Measurements from ENCODE around the gene CRB2. TPM values are rescaled to one million over a fixed set of nuclear protein-coding genes. Genes with fewer than 3 reads are reported as not detected.

CRB2 gene
- total and polyA plus RNA-seq, 2 of the 13 experiments (the other 11 are each of a cell fraction or from before 2014, with no cell fraction given): 0.01 to 0.29 TPM

GRCh38 chr9:123395276-123395688 is 39.3 kb downstream of the CRB2 start:
- DNase-seq (ENCODE audit: low spot score): no peak
- H3K27ac ChIP-seq (ENCODE audit: extremely low read length, insufficient read depth, low read length): no peak overlapping the region
- no peak for FAIRE-seq
- intact Hi-C loops (cut with micrococcal nuclease; ENCODE audit: unreplicated experiment) (no loop called here), in situ Hi-C loops (cut with HindIII; ENCODE audit: extremely low pct_ligation_motif_present, low pct_unique_long_range_greater_than_20kb) (no loop called here)
- ATAC-seq: peak; percentile 13; the same call in 1 of the 3 replicates
- WGBS (ENCODE audit: low lambda C conversion rate): 76% methylated on average over 4 of the region's 5 CpGs
- no peaks in the 10 kb centered on the region for H3K9me3 ChIP-seq (ENCODE audit: low read length)
- no peak overlapping the region for H3K4me2 ChIP-seq (ENCODE audit: low read depth, low read length)
- no peaks in the 10 kb centered on the region for H3K79me2 ChIP-seq (ENCODE audit: insufficient read depth, low read length)
- no peak overlapping the region for H2AFZ ChIP-seq (ENCODE audit: low read length)
- H3K4me1 ChIP-seq (ENCODE audit: insufficient read depth, low read length): no peaks in the 10 kb centered on the region
- ChIA-PET POLR2A (no interaction called here), CTCF (ENCODE audit: low intra/inter-chr PET ratio, low total read pairs) (no interaction called here)
- H4K20me1 ChIP-seq (ENCODE audit: insufficient read depth, low read length): no peaks in the 10 kb centered on the region
- H3K4me3 ChIP-seq (replicated peaks in 1 of 3; ENCODE audit: insufficient read depth in 1 of 3, low read depth in 2 of 3, low read length in 3 of 3): no peak overlapping the region
- no peak overlapping the region for H3K9ac ChIP-seq (ENCODE audit: insufficient read depth, low read depth, low read length)
- TF ChIP-seq ZNF10 (CRISPR knock-in tag; IDR thresholded peaks at IDR 0.05; ENCODE audit: borderline replicate concordance, low read depth): no peak
- TF ChIP-seq ZFX (CRISPR knock-in tag; IDR thresholded peaks at IDR 0.05; ENCODE audit: low read depth): no peak
- TF ChIP-seq ZNF468 (CRISPR knock-in tag; IDR thresholded peaks at IDR 0.05): no peak
- TF ChIP-seq ZNF567 (CRISPR knock-in tag; IDR thresholded peaks at IDR 0.05; ENCODE audit: borderline replicate concordance): no peak
- TF ChIP-seq HMGXB4 (CRISPR knock-in tag; IDR thresholded peaks at IDR 0.05; ENCODE audit: borderline replicate concordance in 1 of 2, low read depth in 1 of 2): no peak
- TF ChIP-seq TGIF2 (CRISPR knock-in tag; IDR thresholded peaks at IDR 0.05): no peak
- no peak for TF ChIP-seq TBX2 (CRISPR knock-in tag; IDR thresholded peaks at IDR 0.05; ENCODE audit: borderline replicate concordance)
- no peak for TF ChIP-seq ZNF7 (CRISPR knock-in tag; IDR thresholded peaks at IDR 0.05)
- TF ChIP-seq KLF13 (CRISPR knock-in tag; IDR thresholded peaks at IDR 0.05): no peak
- no peak for TF ChIP-seq GMEB2 (CRISPR knock-in tag; IDR thresholded peaks at IDR 0.05; ENCODE audit: low read depth)
- TF ChIP-seq ZNF12 (CRISPR knock-in tag; IDR thresholded peaks at IDR 0.05): no peak
- TF ChIP-seq ZSCAN22 (CRISPR knock-in tag; IDR thresholded peaks at IDR 0.05): no peak
- no TSS peak for BruUV-seq (replicated peaks)
- H3K36me3 ChIP-seq (replicated peaks in 1 of 2; ENCODE audit: control insufficient read depth in 1 of 2, insufficient read depth in 2 of 2, low read length in 2 of 2): peaks cover 0 to 1% of the 10 kb centered on the region in 2 experiments; a peak in 1 of 5 replicates
- H3K27me3 ChIP-seq (ENCODE audit: control insufficient read depth in 1 of 2, insufficient read depth in 2 of 2, low read length in 2 of 2): no peaks in the 10 kb centered on the region
